Epithelial cell of esophagus (primary cell): ENCODE results near the gene EPS8.

ENCODE experiments used
- DNase-seq: peaks from one replicate; pipeline ENCODE4 v3.0.0; 2010; ENCODE audit warnings: low read depth
- H3K4me3 ChIP-seq: 2 replicates; pipeline ENCODE4 v1.5.1; 2011; ENCODE audit warnings: mild to moderate bottlenecking, low read length, control low read depth
- CTCF ChIP-seq: IDR thresholded peaks from 2 replicates; pipeline ENCODE4 v1.5.1; 2011; ENCODE audit warnings: low read depth, mild to moderate bottlenecking, low read length, control low read depth, inconsistent platforms; ENCODE audit not compliant: insufficient read depth; ENCODE audit errors: missing control alignments

EPS8 gene

GRCh38 chr12:15719230-15719629 lies 70.0 kb downstream of the EPS8 start:
- DNase-seq, result peak; percentile 23
- no peak for TF ChIP-seq CTCF
- H3K4me3 ChIP-seq, result no peak overlapping the region

- TF ChIP-seq CTCF, result no peak
- no peak overlapping the region for H3K4me3 ChIP-seq
- DNase-seq, result no peak
These were observed 71.1 kb downstream of the EPS8 start for GRCh38 chr12:15717940-15718567.

- TF ChIP-seq CTCF, result no peak
- no peak overlapping the region for H3K4me3 ChIP-seq
- DNase-seq, result no peak
These were observed 72.6 kb downstream of the EPS8 start for GRCh38 chr12:15716581-15716980.

- H3K4me3 ChIP-seq, result no peak overlapping the region
- no peak for DNase-seq
- no peak for TF ChIP-seq CTCF
These were observed 74.9 kb downstream of the EPS8 start for GRCh38 chr12:15714256-15714655.

- no peak for TF ChIP-seq CTCF
- no peak for DNase-seq
- no peak overlapping the region for H3K4me3 ChIP-seq
These were observed 76.1 kb downstream of the EPS8 start for GRCh38 chr12:15712823-15713660.

- DNase-seq, result no peak
- H3K4me3 ChIP-seq, result no peak overlapping the region
- no peak for TF ChIP-seq CTCF
These were observed 77.0 kb downstream of the EPS8 start for GRCh38 chr12:15712160-15712559.
